ENCODE data around the gene URB1. TPM values are rescaled to one million over a fixed set of nuclear protein-coding genes. Genes with fewer than 3 reads are reported as not detected.

URB1 gene
- total and polyA plus RNA-seq, 8 donors, result 11.4 to 15.7 (median 14.2) TPM

DNA sequence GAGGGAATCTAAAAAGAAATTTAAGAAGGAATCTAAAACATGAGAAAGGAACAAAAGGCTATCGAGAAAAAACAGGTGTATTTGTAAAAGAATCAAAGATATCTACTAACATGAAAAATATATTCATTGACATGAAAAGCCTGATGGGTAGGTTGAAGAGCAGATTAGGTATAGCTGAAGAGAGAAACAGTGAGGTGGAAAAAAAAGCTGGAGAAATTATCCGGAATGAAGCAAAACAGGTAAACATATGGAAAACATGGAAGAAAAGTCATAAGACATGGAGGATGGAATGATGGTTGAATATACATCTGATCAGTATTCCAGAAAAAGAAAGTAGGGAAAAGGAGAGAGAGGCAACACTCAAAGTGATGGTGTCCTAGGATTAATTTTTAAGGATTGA, 29.3 kb upstream of the URB1 start:
- no peak for ATAC-seq
- intact Hi-C loops (cut with DNase I), result no loop called here

DNA sequence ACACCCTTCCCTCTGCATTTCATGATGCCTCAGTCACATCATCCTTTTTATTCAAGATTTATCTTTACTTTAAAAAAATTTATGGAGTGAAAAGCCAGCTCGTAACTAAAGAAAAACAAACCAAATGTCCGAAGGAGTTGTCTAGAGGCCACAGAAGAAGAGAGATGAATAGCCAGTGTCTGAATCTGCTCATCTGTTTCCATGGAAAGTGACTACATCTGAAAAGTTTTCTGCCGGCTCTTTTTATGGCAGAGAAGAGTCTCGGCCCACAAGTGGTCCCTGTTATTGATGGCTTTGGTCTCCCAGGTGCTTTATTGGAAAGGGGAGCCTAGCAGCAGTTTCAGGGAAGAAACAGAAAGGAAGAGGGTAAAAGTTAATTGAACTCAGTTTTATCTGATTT, 25.3 kb upstream of the URB1 start:
- Histone ChIP-seq H3K27ac (no peak overlapping the region), H3K27me3 (peaks cover 0 to 7% of the 10 kb centered on the region in 2 donors), H3K4me1 (peaks cover 7 to 24% of the 10 kb centered on the region in 2 donors), H3K36me3 (peaks cover 0 to 5% of the 10 kb centered on the region in 2 donors), H3K4me3 (no peak overlapping the region), H3K9me3 (peaks cover 0 to 4% of the 10 kb centered on the region in 2 donors)
- intact Hi-C loops (cut with DNase I), result loop anchor here in 1 of 2 donors (10.0 kb wide), 1 partner anchor 67 kb away; no protein-coding TSS in a partner anchor
- ATAC-seq, result no peak
- DNase-seq, result no peak
- TF ChIP-seq, protein P1, sequence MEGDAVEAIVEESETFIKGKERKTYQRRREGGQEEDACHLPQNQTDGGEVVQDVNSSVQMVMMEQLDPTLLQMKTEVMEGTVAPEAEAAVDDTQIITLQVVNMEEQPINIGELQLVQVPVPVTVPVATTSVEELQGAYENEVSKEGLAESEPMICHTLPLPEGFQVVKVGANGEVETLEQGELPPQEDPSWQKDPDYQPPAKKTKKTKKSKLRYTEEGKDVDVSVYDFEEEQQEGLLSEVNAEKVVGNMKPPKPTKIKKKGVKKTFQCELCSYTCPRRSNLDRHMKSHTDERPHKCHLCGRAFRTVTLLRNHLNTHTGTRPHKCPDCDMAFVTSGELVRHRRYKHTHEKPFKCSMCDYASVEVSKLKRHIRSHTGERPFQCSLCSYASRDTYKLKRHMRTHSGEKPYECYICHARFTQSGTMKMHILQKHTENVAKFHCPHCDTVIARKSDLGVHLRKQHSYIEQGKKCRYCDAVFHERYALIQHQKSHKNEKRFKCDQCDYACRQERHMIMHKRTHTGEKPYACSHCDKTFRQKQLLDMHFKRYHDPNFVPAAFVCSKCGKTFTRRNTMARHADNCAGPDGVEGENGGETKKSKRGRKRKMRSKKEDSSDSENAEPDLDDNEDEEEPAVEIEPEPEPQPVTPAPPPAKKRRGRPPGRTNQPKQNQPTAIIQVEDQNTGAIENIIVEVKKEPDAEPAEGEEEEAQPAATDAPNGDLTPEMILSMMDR (IDR thresholded peaks at IDR 0.05), result no peak

More for the DNA sequence above, 29.3 kb upstream of the URB1 start:
- H3K4me1 ChIP-seq, result peaks cover 0 to 4% of the 10 kb centered on the region in 2 donors
- no peak for DNase-seq
- H3K27ac ChIP-seq, result no peak overlapping the region
- peaks cover 0 to 4% of the 10 kb centered on the region in 2 donors for H3K9me3 ChIP-seq
- TF ChIP-seq, protein P1 (IDR thresholded peaks at IDR 0.05), result no peak
- no peaks in the 10 kb centered on the region for H3K27me3 ChIP-seq
- H3K4me3 ChIP-seq, result no peak overlapping the region
- peaks cover 0 to 7% of the 10 kb centered on the region in 2 donors for H3K36me3 ChIP-seq

DNA sequence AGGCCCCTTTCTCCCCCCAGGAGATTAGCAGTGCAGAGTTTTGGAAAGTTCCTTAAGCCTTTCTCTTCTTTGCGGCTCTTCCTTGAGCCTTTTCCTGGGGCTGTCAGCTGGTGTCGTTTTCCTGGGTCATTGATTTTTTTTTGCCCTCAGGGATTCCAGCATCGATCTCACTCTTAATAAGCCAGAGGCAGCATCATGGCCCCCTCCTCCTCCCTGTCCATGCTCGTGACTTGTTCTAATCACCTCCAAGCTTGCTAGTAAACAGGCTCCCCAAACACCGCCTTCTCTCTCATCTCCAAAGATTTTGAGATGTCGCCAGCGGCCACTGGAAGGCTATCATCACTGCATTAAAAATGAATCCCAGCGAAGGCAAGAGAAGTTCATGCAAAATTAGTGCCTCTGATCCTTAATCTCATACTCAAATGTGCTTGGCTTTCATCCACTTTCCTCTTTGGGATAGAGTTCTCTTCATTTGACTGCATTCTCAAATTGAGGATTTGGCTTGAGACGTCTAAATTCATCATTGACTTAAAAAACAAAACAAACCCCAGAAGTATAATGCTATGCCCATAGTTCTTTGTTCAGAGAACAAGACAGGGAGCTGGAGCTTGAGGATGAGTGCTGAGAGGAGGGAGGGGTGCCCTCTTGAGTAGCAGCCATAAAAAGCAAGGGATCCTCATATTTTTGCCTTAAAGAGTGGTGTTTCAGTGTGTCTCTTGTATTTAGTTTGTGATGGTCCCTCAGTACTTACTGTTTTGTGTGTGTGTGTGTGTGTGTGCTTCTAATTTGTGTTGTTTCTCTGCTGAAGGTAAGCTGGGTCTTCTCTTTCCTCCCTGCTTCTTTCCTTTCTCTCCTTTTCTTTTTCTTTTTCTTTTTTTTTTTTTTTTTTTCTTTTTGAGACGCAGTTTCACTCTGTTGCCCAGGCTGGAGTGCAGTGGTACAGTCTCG, 22.9 kb upstream of the URB1 start:
- TF ChIP-seq, protein P1 (IDR thresholded peaks at IDR 0.05), result no peak
- peak overlapping the region; percentile 96 to 98 for H3K27ac ChIP-seq
- H3K4me1 ChIP-seq, result peaks cover 14 to 43% of the 10 kb centered on the region in 2 donors
- DNase-seq (no peak), ATAC-seq (no peak)
- peaks cover 0 to 26% of the 10 kb centered on the region in 2 donors for H3K27me3 ChIP-seq
- peaks cover 0 to 4% of the 10 kb centered on the region in 2 donors for H3K36me3 ChIP-seq
- intact Hi-C loops (cut with DNase I), result loop anchor here in 1 of 2 donors (10.0 kb wide), 1 partner anchor 69 kb away; no protein-coding TSS in a partner anchor
- H3K4me3 ChIP-seq, result peak overlapping the region in 1 of 2 donors; percentile 75
- no peaks in the 10 kb centered on the region for H3K9me3 ChIP-seq

DNA sequence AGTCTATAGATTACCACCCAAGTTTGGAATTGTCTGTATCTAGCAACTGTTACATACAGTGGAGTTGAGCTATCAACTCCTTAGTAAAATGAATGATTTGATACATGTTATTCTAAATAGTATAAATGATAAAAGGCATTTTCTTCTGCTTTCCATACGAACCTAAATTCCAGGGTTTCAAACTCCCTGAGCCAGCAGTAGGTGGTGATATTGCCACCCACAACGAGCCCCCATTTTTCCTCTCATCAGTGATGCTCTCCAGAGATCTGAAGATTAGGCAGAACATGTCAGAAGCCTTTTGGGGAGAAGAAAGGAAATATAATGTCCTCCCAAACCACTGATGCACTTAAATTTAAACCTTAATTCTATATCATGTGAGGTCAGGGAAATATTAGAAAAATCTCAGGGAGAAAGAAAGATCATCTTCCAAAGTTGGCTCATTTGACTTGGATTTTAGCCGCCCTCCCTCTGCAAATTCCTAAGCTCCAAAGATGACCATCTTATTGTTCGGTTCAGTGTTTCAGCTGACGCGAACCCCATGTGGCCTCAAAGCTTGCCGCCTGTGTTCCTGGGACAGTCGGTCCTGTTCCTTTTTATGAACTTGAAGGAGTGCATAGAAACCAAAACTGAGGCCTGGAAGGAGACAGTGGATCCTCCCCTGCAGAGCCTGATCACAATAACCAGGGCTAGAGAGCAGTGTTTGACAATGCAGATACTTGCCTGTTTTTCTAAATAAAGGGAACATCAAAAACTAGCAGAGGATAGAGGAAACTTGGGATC, 22.0 kb upstream of the URB1 start:
- no peak for DNase-seq
- Histone ChIP-seq H3K27me3 (peaks cover 0 to 26% of the 10 kb centered on the region in 2 donors), H3K27ac (peak overlapping the region; percentile 96 to 98)

More for the DNA sequence above, 22.0 kb upstream of the URB1 start:
- Histone ChIP-seq H3K9me3 (no peaks in the 10 kb centered on the region), H3K4me3 (peak overlapping the region in 1 of 2 donors; percentile 75), H3K4me1 (peaks cover 17 to 44% of the 10 kb centered on the region in 2 donors), H3K36me3 (peaks cover 0 to 4% of the 10 kb centered on the region in 2 donors)
- intact Hi-C loops (cut with DNase I), result loop anchor here in 1 of 2 donors (10.0 kb wide), 1 partner anchor 70 kb away; no protein-coding TSS in a partner anchor
- no peak for ATAC-seq
- TF ChIP-seq, protein P1 (IDR thresholded peaks at IDR 0.05), result no peak
